Heart right ventricle (tissue), 16 donors: ENCODE data around the gene DUSP21. TPM values are rescaled to one million over a fixed set of nuclear protein-coding genes. Genes with fewer than 3 reads are reported as not detected.
A peak's percentile ranks its signal among the peaks of the same experiment; 100 is the strongest.

Experiments
- ATAC-seq, 8 donors: fragments of 200-7000 bp; cut with Tn5 transposase; one replicate each; pipeline ENCODE4 v1.9.1; 2020; ENCODE audit warnings: mild to moderate bottlenecking in 8 of 8, moderate library complexity in 8 of 8, moderate number of reproducible peaks in 1 of 8
- DNase-seq, 2 donors: peaks; one replicate each; pipeline ENCODE4 v3.0.0-alpha.2; 2020
- H3K27ac ChIP-seq, 10 donors: fragments of 200-600 bp; sonication (generic) in 2 of 10; one replicate each; pipeline versions ENCODE4 v1.5.0 to v1.8.0; 2020 to 2022; ENCODE audit warnings: mild to moderate bottlenecking in 3 of 10
- H3K27me3 ChIP-seq, 7 donors: fragments of 200-600 bp; one replicate each; pipeline ENCODE4 v1.8.0; 2021 to 2022; ENCODE audit warnings: mild to moderate bottlenecking in 2 of 7
- H3K36me3 ChIP-seq, 9 donors: fragments of 200-600 bp; sonication (generic) in 1 of 9; one replicate each; pipeline versions ENCODE4 v1.5.0 to v1.8.0; 2020 to 2022; ENCODE audit warnings: mild to moderate bottlenecking in 2 of 9
- H3K4me1 ChIP-seq, 9 donors: fragments of 200-600 bp; sonication (generic) in 1 of 9; one replicate each; pipeline versions ENCODE4 v1.5.0 to v1.8.0; 2020 to 2022; ENCODE audit warnings: mild to moderate bottlenecking in 4 of 9
- H3K4me3 ChIP-seq, 10 donors: fragments of 200-600 bp; sonication (generic) in 2 of 10; one replicate each; pipeline versions ENCODE4 v1.5.0 to v1.8.0; 2020 to 2022; ENCODE audit warnings: mild to moderate bottlenecking in 7 of 10, moderate library complexity in 2 of 10
- H3K9me3 ChIP-seq, 11 donors: fragments of 200-600 bp in 10 of 11; sonication (generic) in 2 of 11; one replicate each; pipeline versions ENCODE4 v1.5.0 to v1.8.0; 2013 to 2022; ENCODE audit warnings: mild to moderate bottlenecking in 2 of 11, control low read depth in 1 of 11, moderate library complexity in 1 of 11
- CTCF ChIP-seq, 9 donors: fragments of 200-600 bp; sonication (generic) in 2 of 9; IDR thresholded peaks; one replicate each; pipeline versions ENCODE4 v1.5.0 to v1.8.0; 2021 to 2022; ENCODE audit warnings: antibody characterized with exemption in 9 of 9, mild to moderate bottlenecking in 5 of 9, moderate library complexity in 1 of 9
- WGBS, 2 donors: extraction: QIAGEN DNeasy Blood & Tissue Kit; methylation state at CpG; one replicate each; pipeline ENCODE4 v1.1.7; 2013; ENCODE audit warnings: inconsistent platforms in 1 of 2; 5-methylcytosine and 5-hydroxymethylcytosine counted together
- intact Hi-C, 10 donors: fragments of 100-400 bp; cut with DNase I; formaldehyde crosslinking; loops; one replicate each; pipeline versions ENCODE4 v1.11.1 to v1.14.2; 2022
- polyA plus RNA-seq, 2 donors: library from polyadenylated mRNA; stranded (reverse); fragments of 200-250 nt; gene quantifications; one replicate each; pipeline ENCODE4 v1.2.3, GENCODE V29; 2013
- total RNA-seq, 10 donors: library from RNA; stranded (reverse); fragmentation: NEBNext Ultra II Directional in 3 of 10; extraction: Animal tissue kit (Norgen Biotek cat#: 25700) in 3 of 10; gene quantifications; one replicate each; pipeline versions ENCODE4 v1.2.1 to v1.2.4, GENCODE V29; 2021 to 2023
- donor health status: Arrhythmogenic right ventricular cardiomyopathy.
- donor health status: ischemic (EF 13 %, LVEDD 7.1; RV severe dilation, severe dysfunction).
- donor health status: healthy with polysubstance abuse.
- donor health status: DM: no; HTN: yes; CAD: no.
- donor health status: DM: no; HTN: no; CAD: no.
- donor health status: ischemic (EF 25% LVEDD 6.9; RV normal size, moderate dysfunction).
- donor health status: ischemic (EF 25% LVEDD 5.7; RV mildly dilated, moderate dysfunction).
- donor health status: healthy.
- donor health status: DM: yes; HTN: yes; CAD: no.
- donor health status: Ischemic cardiomyopathy.
- donor health status: ischemic (EF 35%, LVEDD 5.7; RV mildly dilated, moderate dysfunction).
- donor health status: nonischemic (EF 11% LVEDD 7.7; RV severe dilation, severe dysfunction).
- donor health status: DM: yes; HTN: yes; CAD: no.
- donor health status: PGD.
- donor health status: ischemic (EF 29% LVEDD 5.4; RV normal size, mild dysfunction).
- donor health status: nonischemic (EF 23%, LVEDD 6.1; RV moderate dilation, normal function).

DUSP21 gene
- total and polyA plus RNA-seq, 12 donors, result not detected

DNA sequence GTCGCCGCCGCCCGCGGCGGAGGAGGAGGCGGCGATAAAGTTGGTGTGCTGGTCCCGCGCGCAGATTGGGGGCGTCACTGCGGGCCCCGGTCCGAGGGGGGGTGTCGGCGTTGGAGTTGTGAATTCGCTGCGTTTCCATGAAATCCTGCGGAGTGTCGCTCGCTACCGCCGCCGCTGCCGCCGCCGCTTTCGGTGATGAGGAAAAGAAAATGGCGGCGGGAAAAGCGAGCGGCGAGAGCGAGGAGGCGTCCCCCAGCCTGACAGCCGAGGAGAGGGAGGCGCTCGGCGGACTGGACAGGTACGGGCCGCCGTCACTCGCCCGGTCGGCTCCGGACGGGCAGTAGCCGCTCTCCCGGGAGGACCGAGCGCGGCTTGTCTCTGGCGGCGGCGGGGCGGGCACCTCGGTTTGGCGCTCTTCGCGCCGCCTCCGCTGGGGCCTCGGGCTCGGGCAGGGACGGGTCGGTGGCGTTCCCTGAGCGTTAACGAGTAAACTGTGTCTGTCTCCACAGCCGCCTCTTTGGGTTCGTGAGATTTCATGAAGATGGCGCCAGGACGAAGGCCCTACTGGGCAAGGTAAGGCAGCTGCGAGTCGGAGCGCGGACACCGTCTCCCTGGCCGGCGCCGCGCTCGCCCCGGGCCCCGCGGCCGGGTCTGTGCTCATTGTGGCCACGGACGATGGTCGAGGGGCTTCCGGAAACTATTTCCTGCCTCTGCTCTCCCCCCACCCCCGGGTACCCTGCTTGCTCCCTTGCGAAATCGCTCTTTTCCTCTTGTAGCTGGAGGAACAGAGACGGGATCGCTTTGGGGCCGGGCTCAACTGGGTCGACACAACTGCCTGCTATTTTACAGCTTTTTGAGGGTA lies 29.8 kb downstream of the DUSP21 start:
- ATAC-seq, result peak in 7 of 8 donors; percentile 12 to 55 (median 19)
- H3K27me3 ChIP-seq, result no peaks in the 10 kb centered on the region
- peak overlapping the region; percentile 90 to 100 (median 97) for H3K27ac ChIP-seq
- intact Hi-C loops, result loop anchor here in 7 of 10 donors (2.0 to 10.0 kb wide), 9 partner anchors 81 to 331 kb away; partner anchors contain the start of genes DIPK2B (in 1 of the 7) and FUNDC1 (in 1 of the 7)
- H3K4me1 ChIP-seq, result peaks cover 0 to 58% (median 27%) of the 10 kb centered on the region in 9 donors
- no peaks in the 10 kb centered on the region for H3K9me3 ChIP-seq
- no peaks in the 10 kb centered on the region for H3K36me3 ChIP-seq
- peak; percentile 44 to 47 for DNase-seq
- WGBS, 2 donors, result 0% methylated on average over 35 to 99 of the region's 99 CpGs
- H3K4me3 ChIP-seq, result peak overlapping the region; percentile 79 to 96 (median 89)
- TF ChIP-seq CTCF (IDR thresholded peaks at IDR 0.05), result peak in 2 of 9 donors; percentile 18 to 28

DNA sequence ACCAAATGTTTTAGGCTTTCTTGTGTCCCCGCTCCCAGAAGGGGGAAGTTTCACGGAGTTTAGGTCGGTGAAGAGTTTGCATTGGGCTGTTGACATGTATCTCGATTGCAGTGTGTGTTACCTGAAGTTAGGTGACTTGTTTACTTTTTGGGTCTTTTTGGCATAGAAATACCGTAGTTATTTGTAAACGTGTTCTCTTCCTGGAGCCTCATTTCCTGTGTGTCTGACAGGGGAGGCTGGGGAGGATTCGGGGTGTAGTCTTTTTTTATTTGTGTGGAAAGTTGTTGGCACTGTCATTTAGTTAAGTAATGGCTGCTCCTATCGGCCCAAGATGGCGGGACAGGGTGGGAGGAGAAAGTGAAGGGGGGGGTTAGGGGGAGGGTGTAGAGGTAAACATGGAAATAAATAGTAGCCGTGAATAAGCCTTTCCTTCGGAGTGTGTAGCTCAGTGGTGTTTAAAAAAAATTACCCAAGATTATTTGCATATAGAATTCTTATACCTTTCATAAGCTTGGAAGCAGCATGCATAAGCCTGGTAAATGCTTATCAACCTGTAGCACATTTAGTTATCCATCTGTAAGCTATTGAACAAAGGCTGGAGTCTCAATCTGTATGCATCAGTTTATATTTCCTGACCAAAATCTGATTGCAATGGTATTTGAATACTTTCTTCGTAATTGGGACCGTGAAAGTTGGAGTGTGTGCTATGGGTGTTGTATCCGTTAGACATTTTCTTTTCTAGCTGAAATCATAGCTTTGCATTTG lies 30.8 kb downstream of the DUSP21 start:
- H3K4me1 ChIP-seq, result peaks cover 0 to 68% (median 30%) of the 10 kb centered on the region in 9 donors

GRCh38 chrX:44875185-44875489 lies 31.3 kb downstream of the DUSP21 start:
- no peak for TF ChIP-seq CTCF (IDR thresholded peaks at IDR 0.05)
- H3K4me3 ChIP-seq, result peak overlapping the region; percentile 79 to 96 (median 89)
- peak overlapping the region in 8 of 10 donors; percentile 97 to 100 (median 97) for H3K27ac ChIP-seq
- H3K4me1 ChIP-seq, result peaks cover 0 to 69% (median 30%) of the 10 kb centered on the region in 9 donors
- WGBS, 2 donors, result 5 to 8% methylated on average over 5 of the region's 5 CpGs
- H3K36me3 ChIP-seq, result no peaks in the 10 kb centered on the region
- DNase-seq, result no peak
- intact Hi-C loops, result loop anchor here in 5 of 10 donors (2.0 to 10.0 kb wide), 5 partner anchors 80 to 220 kb away; no protein-coding TSS in a partner anchor
- no peaks in the 10 kb centered on the region for H3K9me3 ChIP-seq
- H3K27me3 ChIP-seq, result no peaks in the 10 kb centered on the region
- ATAC-seq, result no peak

More for the DNA sequence above, 30.8 kb downstream of the DUSP21 start:
- no peaks in the 10 kb centered on the region for H3K9me3 ChIP-seq
- WGBS, 2 donors, result 0 to 1% methylated on average over 14 of the region's 14 CpGs
- peak in 2 of 8 donors; percentile 21 to 24 for ATAC-seq
- H3K36me3 ChIP-seq, result no peaks in the 10 kb centered on the region
- peak overlapping the region; percentile 90 to 100 (median 97) for H3K27ac ChIP-seq
- peak in 1 of 2 donors; percentile 15 for DNase-seq
- intact Hi-C loops, result loop anchor here in 8 of 10 donors (2.0 to 10.0 kb wide), 8 partner anchors 80 to 332 kb away; partner anchors contain the start of genes DIPK2B (in 1 of the 8) and FUNDC1 (in 1 of the 8)
- no peak for TF ChIP-seq CTCF (IDR thresholded peaks at IDR 0.05)
- H3K4me3 ChIP-seq, result peak overlapping the region; percentile 79 to 96 (median 89)
- H3K27me3 ChIP-seq, result no peaks in the 10 kb centered on the region

DNA sequence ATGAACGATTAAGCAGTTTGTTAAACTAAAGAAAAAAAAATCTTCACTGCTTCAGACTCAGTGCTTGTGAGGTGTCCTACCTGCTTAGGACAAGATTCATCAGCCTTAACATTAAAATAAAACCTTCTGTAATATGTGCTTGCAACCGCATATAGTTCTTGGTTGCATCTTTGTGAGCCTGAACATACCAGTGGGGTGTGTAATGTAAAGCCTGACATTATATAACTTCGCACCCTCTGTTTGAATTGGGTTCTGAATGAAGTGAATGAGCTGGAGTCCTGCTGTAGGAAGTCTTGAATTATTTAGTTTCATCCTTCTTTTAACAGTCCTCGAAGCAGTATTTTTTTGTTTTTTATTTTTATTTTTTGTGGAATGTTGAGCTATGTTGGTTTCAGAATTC lies 32.3 kb downstream of the DUSP21 start:
- intact Hi-C loops, result loop anchor here in 4 of 10 donors (5.0 to 10.0 kb wide), 4 partner anchors 79 to 219 kb away; no protein-coding TSS in a partner anchor
- Histone ChIP-seq H3K36me3 (no peaks in the 10 kb centered on the region), H3K27me3 (no peaks in the 10 kb centered on the region), H3K4me3 (peak overlapping the region in 9 of 10 donors; percentile 79 to 96 (median 89)), H3K9me3 (no peaks in the 10 kb centered on the region), H3K27ac (peak overlapping the region in 4 of 10 donors; percentile 28 to 100 (median 97)), H3K4me1 (peaks cover 0 to 68% (median 27%) of the 10 kb centered on the region in 9 donors)
- 14 to 21% methylated on average over 4 of the region's 4 CpGs for WGBS, 2 donors
- no peak for ATAC-seq
- DNase-seq, result no peak
- TF ChIP-seq CTCF (IDR thresholded peaks at IDR 0.05), result no peak
